Natural killer cell (primary cell): ENCODE measurements around the gene COL27A1. TPM values are rescaled to one million over a fixed set of nuclear protein-coding genes. Genes with fewer than 3 reads are reported as not detected.

Experiments
- ATAC-seq, 3 donors: fragments of 150-1000 bp in 2 of 3; fragments of 200-7000 bp in 1 of 3; cut with Tn5 transposase; 1 replicate in 1 of 3; 2 replicates in 2 of 3; pipeline ENCODE4 v1.10.0; 2021; ENCODE audit warnings: mild to moderate bottlenecking in 2 of 3, moderate library complexity in 2 of 3
- DNase-seq, 2 donors: peaks; one replicate each; pipeline versions ENCODE4 v3.0.0 to v3.0.0-alpha.2; 2013 to 2021; ENCODE audit warnings: mixed read lengths in 1 of 2
- H3K27ac ChIP-seq: one replicate; pipeline ENCODE4 v1.5.1; 2013; ENCODE audit warnings: mild to moderate bottlenecking, low read length
- H3K27me3 ChIP-seq: one replicate; pipeline ENCODE4 v1.6.1; 2013; ENCODE audit warnings: low read length; ENCODE audit not compliant: control insufficient read depth, insufficient read depth
- H3K36me3 ChIP-seq: one replicate; pipeline ENCODE4 v1.6.1; 2013; ENCODE audit warnings: low read length; ENCODE audit not compliant: control insufficient read depth, insufficient read depth
- H3K4me1 ChIP-seq: one replicate; pipeline ENCODE4 v1.6.1; 2013; ENCODE audit warnings: low read length; ENCODE audit not compliant: control insufficient read depth, insufficient read depth
- H3K4me3 ChIP-seq: one replicate; pipeline ENCODE4 v1.5.1; 2013; ENCODE audit warnings: low read length
- H3K9me3 ChIP-seq: one replicate; pipeline ENCODE4 v1.6.1; 2013; ENCODE audit warnings: low read length; ENCODE audit not compliant: control insufficient read depth, insufficient read depth
- H3K27ac Mint-ChIP-seq, 2 donors: one replicate each; pipeline ENCODE4 v1.8.0; 2022; ENCODE audit warnings: mild to moderate bottlenecking in 2 of 2, mixed read lengths in 2 of 2, moderate library complexity in 1 of 2
- H3K27me3 Mint-ChIP-seq, 2 donors: one replicate each; pipeline ENCODE4 v1.8.0; 2022; ENCODE audit warnings: low read depth in 2 of 2, mixed read lengths in 2 of 2
- H3K36me3 Mint-ChIP-seq: one replicate; pipeline ENCODE4 v1.8.0; 2022; ENCODE audit warnings: mixed read lengths
- H3K4me1 Mint-ChIP-seq, 2 donors: one replicate each; pipeline ENCODE4 v1.8.0; 2022; ENCODE audit warnings: mixed read lengths in 2 of 2
- H3K4me3 Mint-ChIP-seq: one replicate; pipeline ENCODE4 v1.8.0; 2022; ENCODE audit warnings: mild to moderate bottlenecking, moderate library complexity, mixed read lengths
- H3K9me3 Mint-ChIP-seq, 2 donors: one replicate each; pipeline ENCODE4 v1.8.0; 2022; ENCODE audit warnings: mixed read lengths in 2 of 2
- WGBS: methylation state at CpG from one replicate; pipeline ENCODE4 v1.1.7; 2013; ENCODE audit warnings: missing lambda C conversion rate; ENCODE audit not compliant: insufficient coverage; 5-methylcytosine and 5-hydroxymethylcytosine counted together
- intact Hi-C: fragments of 100-400 bp; cut with micrococcal nuclease; formaldehyde crosslinking; loops from one replicate; pipeline ENCODE4 v1.14.2; 2022
- total RNA-seq, 4 donors: library from RNA; stranded (reverse); fragments of 120-200 nt in 1 of 4; gene quantifications; one replicate each; pipeline versions ENCODE4 v1.2.3 to v1.2.4, GENCODE V29; 2013 to 2022
- TF ChIP-seq, protein P1 (sequence below): fragments of 200-600 bp; IDR thresholded peaks from one replicate; pipeline ENCODE4 v1.8.0; 2022; ENCODE audit warnings: antibody characterized with exemption

The COL27A1 gene
- total RNA-seq, 3 donors from 2014 or later (not counting 1 experiment from before 2014, with no cell fraction given): not detected

GRCh38 chr9:114233491-114234185, 78.3 kb downstream of the COL27A1 start:
- WGBS: 81% methylated on average over 9 of the region's 10 CpGs
- Histone ChIP-seq H3K4me1 (no peaks in the 10 kb centered on the region), H3K9me3 (no peaks in the 10 kb centered on the region), H3K36me3 (no peaks in the 10 kb centered on the region), H3K27ac (no peak overlapping the region), H3K4me3 (no peak overlapping the region), H3K27me3 (no peaks in the 10 kb centered on the region)
- Mint-ChIP-seq H3K36me3 (no peaks in the 10 kb centered on the region), H3K27ac (no peak overlapping the region), H3K4me1 (no peaks in the 10 kb centered on the region), H3K4me3 (no peak overlapping the region), H3K27me3 (peaks cover 0 to 8% of the 10 kb centered on the region in 2 donors), H3K9me3 (no peaks in the 10 kb centered on the region)
- intact Hi-C loops: no loop called here
- DNase-seq: no peak
- TF ChIP-seq, protein P1, sequence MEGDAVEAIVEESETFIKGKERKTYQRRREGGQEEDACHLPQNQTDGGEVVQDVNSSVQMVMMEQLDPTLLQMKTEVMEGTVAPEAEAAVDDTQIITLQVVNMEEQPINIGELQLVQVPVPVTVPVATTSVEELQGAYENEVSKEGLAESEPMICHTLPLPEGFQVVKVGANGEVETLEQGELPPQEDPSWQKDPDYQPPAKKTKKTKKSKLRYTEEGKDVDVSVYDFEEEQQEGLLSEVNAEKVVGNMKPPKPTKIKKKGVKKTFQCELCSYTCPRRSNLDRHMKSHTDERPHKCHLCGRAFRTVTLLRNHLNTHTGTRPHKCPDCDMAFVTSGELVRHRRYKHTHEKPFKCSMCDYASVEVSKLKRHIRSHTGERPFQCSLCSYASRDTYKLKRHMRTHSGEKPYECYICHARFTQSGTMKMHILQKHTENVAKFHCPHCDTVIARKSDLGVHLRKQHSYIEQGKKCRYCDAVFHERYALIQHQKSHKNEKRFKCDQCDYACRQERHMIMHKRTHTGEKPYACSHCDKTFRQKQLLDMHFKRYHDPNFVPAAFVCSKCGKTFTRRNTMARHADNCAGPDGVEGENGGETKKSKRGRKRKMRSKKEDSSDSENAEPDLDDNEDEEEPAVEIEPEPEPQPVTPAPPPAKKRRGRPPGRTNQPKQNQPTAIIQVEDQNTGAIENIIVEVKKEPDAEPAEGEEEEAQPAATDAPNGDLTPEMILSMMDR: no peak
- ATAC-seq: no peak

DNA sequence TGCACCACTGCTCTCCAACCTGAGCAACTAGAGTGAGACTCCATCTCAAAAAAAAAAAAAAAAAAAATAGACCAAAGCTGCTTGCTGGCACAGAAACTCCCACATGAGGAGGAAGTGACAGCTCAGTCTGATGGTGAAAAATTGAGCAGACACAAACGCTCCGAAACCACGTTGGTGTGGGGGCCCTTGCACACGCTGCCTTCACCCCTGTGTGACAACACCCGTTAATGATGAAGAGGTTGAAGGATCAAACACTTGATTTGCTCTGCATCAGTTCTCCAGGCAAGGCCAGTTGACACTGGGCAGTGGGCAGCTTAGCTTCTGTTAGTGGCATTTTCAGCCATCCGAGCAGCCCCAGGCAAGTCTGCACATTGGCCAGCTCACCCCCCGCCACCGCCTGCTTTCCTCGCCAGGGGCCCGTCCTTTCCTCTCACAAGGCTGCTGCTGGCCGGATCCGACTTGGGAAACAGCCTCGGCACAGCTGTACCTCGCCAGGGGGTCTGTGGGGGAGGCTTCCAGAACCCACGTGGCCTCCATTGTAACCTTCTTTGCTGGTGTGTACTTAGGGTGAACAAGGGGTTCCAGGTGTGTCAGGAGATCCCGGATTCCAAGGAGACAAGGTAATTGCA, 79.8 kb downstream of the COL27A1 start:
- Mint-ChIP-seq H3K4me3 (no peak overlapping the region), H3K27me3 (peaks cover 0 to 8% of the 10 kb centered on the region in 2 donors), H3K36me3 (no peaks in the 10 kb centered on the region), H3K4me1 (no peaks in the 10 kb centered on the region), H3K9me3 (no peaks in the 10 kb centered on the region), H3K27ac (no peak overlapping the region)
- TF ChIP-seq, protein P1: no peak
- no peak for ATAC-seq
- intact Hi-C loops: no loop called here
- no peaks in the 10 kb centered on the region for H3K9me3 ChIP-seq
- H3K36me3 ChIP-seq: no peaks in the 10 kb centered on the region
- no peak overlapping the region for H3K27ac ChIP-seq
- WGBS: 61% methylated on average over 16 of the region's 16 CpGs
- H3K4me1 ChIP-seq: no peaks in the 10 kb centered on the region
- no peak for DNase-seq
- H3K27me3 ChIP-seq: peaks cover 2% of the 10 kb centered on the region
- no peak overlapping the region for H3K4me3 ChIP-seq

- intact Hi-C loops: no loop called here
- no peak overlapping the region for H3K4me3 ChIP-seq
- H3K27me3 ChIP-seq: peaks cover 2% of the 10 kb centered on the region
- TF ChIP-seq, protein P1: no peak
- H3K27ac ChIP-seq: no peak overlapping the region
- H3K9me3 ChIP-seq: no peaks in the 10 kb centered on the region
- Mint-ChIP-seq H3K9me3 (no peaks in the 10 kb centered on the region), H3K27ac (no peak overlapping the region), H3K4me1 (no peaks in the 10 kb centered on the region), H3K4me3 (no peak overlapping the region), H3K36me3 (no peaks in the 10 kb centered on the region), H3K27me3 (peaks cover 0 to 8% of the 10 kb centered on the region in 2 donors)
- whole genome bisulfite sequencing: 73% methylated on average over 12 of the region's 12 CpGs
- H3K4me1 ChIP-seq: no peaks in the 10 kb centered on the region
- H3K36me3 ChIP-seq: no peaks in the 10 kb centered on the region
- ATAC-seq: no peak
- no peak for DNase-seq
Measured at GRCh38 chr9:114236391-114237138, 81.2 kb downstream of the COL27A1 start.
